ENCODE measurements around the gene UVSSA.

DNA sequence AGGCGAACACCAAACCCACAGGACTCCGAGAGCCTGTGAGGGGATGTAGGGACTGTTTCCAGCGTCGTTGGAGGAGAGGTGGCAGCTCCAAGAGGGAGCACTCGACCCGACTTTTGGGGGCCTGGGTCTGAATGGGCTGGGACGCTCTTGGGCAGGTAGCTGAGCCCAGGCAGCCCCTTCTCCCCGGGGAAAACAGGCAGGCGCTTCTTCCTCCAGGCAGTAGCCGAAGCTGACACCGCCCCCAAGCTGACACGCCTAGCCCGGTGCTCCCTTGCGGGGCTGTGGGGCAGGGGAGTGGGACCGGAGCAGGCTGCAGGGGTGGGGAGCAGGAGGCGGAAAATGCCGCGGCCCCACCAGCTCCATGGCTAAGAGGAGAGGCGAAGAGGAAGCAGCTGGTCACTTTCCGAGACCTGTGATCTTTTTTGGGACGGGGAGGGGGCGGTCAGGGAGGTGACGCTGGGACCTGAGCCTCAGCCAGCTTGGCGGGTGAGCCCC is 55.1 kb downstream of the UVSSA start:
- peak; percentile 96 for TF ChIP-seq EZH2 (IDR thresholded peaks at IDR 0.05; ENCODE audit: insufficient read depth, poor library complexity, severe bottlenecking)
- TF ChIP-seq EZH2phosphoT487 (IDR thresholded peaks at IDR 0.05; ENCODE audit: insufficient read depth, low read depth): no peak
